Loucy (cell line): Measurements from ENCODE around the gene ZNF79.

Source experiments
- CTCF ChIP-seq: fragments of 200-600 bp; sonication (generic); conservative IDR thresholded peaks from 2 replicates; pipeline ENCODE4 v1.5.1; 2014; ENCODE audit warnings: mild to moderate bottlenecking, antibody characterized with exemption, low read length
- EZH2phosphoT487 ChIP-seq: fragments of 200-600 bp; IDR thresholded peaks from 2 replicates; pipeline ENCODE4 v1.6.1; 2018; ENCODE audit warnings: antibody characterized with exemption, mild to moderate bottlenecking, moderate library complexity, borderline replicate concordance

- TF ChIP-seq EZH2phosphoT487 (no peak), CTCF (no peak)
These were observed 33.2 kb downstream of the ZNF79 start for GRCh38 chr9:127457191-127457878.
